Hepatocyte (in vitro differentiated cells): ENCODE results near the gene ASPSCR1. TPM values are rescaled to one million over a fixed set of nuclear protein-coding genes. Genes with fewer than 3 reads are reported as not detected.

Experiments used
- DNase-seq: peaks from one replicate; pipeline ENCODE4 v3.0.0-alpha.2; 2016; ENCODE audit warnings: low spot score
- H2AFZ ChIP-seq: fragments of 200-600 bp; sonication (generic); 2 replicates; pipeline ENCODE4 v1.6.0; 2016; ENCODE audit warnings: antibody characterized with exemption, mild to moderate bottlenecking
- H3K27ac ChIP-seq: fragments of 200-600 bp; sonication (generic); 2 replicates; pipeline ENCODE4 v1.5.1; 2016; ENCODE audit warnings: mild to moderate bottlenecking
- H3K27me3 ChIP-seq: fragments of 200-600 bp; sonication (generic); 2 replicates; pipeline ENCODE4 v1.6.1; 2016
- H3K36me3 ChIP-seq: fragments of 200-600 bp; sonication (generic); replicated peaks from 2 replicates; pipeline ENCODE4 v1.5.1; 2016; ENCODE audit warnings: low read depth; ENCODE audit not compliant: insufficient read depth
- H3K4me1 ChIP-seq: fragments of 200-600 bp; sonication (generic); 2 replicates; pipeline ENCODE4 v1.5.1; 2016; ENCODE audit warnings: mild to moderate bottlenecking, moderate library complexity; ENCODE audit not compliant: insufficient read depth
- H3K4me2 ChIP-seq: fragments of 200-600 bp; sonication (generic); 2 replicates; pipeline ENCODE4 v1.6.0; 2016
- H3K4me3 ChIP-seq: fragments of 200-600 bp; sonication (generic); 2 replicates; pipeline ENCODE4 v1.5.1; 2016; ENCODE audit warnings: mild to moderate bottlenecking
- H3K79me2 ChIP-seq: fragments of 200-600 bp; sonication (generic); 2 replicates; pipeline ENCODE4 v1.6.0; 2017; ENCODE audit warnings: mild to moderate bottlenecking
- H3K9me2 ChIP-seq: fragments of 200-600 bp; sonication (generic); replicated peaks from 2 replicates; pipeline ENCODE4 v1.6.0; 2017; ENCODE audit warnings: mild to moderate bottlenecking; ENCODE audit not compliant: insufficient read depth
- H3K9me3 ChIP-seq: fragments of 200-600 bp; sonication (generic); 2 replicates; pipeline ENCODE4 v1.5.1; 2016; ENCODE audit warnings: low read depth, mild to moderate bottlenecking
- H4K20me1 ChIP-seq: fragments of 200-600 bp; sonication (generic); 2 replicates; pipeline ENCODE4 v1.6.0; 2016; ENCODE audit warnings: mild to moderate bottlenecking; ENCODE audit not compliant: insufficient read depth, poor library complexity, severe bottlenecking
- EZH2 ChIP-seq: fragments of 200-600 bp; sonication (generic); IDR thresholded peaks from 2 replicates; pipeline ENCODE4 v1.6.1; 2016; ENCODE audit warnings: antibody characterized with exemption, mild to moderate bottlenecking, borderline replicate concordance
- EZH2phosphoT487 ChIP-seq: fragments of 200-600 bp; sonication (generic); IDR thresholded peaks from one replicate; pipeline ENCODE4 v1.6.1; 2018; ENCODE audit warnings: antibody characterized with exemption, mild to moderate bottlenecking, low read depth, moderate library complexity; ENCODE audit not compliant: unreplicated experiment, severe bottlenecking
- WGBS: methylation state at CpG from one replicate; pipeline ENCODE4 v1.1.6; 2016; ENCODE audit warnings: low lambda C conversion rate; ENCODE audit errors: missing lambda C conversion rate; 5-methylcytosine and 5-hydroxymethylcytosine counted together
- polyA plus RNA-seq: library from polyadenylated mRNA; unstranded; fragments of >200 nt; fragmentation: Nextera tagmentation; extraction: Ambion mirVana; gene quantifications from 2 replicates; pipeline ENCODE4 v1.2.1, GENCODE V29; 2016
- total RNA-seq: library from RNA; depleted of rRNA; stranded (reverse); fragments of >200 nt; gene quantifications from 2 replicates; pipeline ENCODE4 v1.2.3, GENCODE V29; 2014
- TF ChIP-seq, protein P1 (sequence below): fragments of 200-600 bp; sonication (generic); IDR thresholded peaks from 2 replicates; pipeline ENCODE4 v1.5.1; 2016; ENCODE audit warnings: antibody characterized with exemption, mild to moderate bottlenecking; ENCODE audit not compliant: poor library complexity

ASPSCR1 gene
- total and polyA plus RNA-seq, 2 experiments from 2014 or later, result 28.4 to 45.9 TPM

DNA sequence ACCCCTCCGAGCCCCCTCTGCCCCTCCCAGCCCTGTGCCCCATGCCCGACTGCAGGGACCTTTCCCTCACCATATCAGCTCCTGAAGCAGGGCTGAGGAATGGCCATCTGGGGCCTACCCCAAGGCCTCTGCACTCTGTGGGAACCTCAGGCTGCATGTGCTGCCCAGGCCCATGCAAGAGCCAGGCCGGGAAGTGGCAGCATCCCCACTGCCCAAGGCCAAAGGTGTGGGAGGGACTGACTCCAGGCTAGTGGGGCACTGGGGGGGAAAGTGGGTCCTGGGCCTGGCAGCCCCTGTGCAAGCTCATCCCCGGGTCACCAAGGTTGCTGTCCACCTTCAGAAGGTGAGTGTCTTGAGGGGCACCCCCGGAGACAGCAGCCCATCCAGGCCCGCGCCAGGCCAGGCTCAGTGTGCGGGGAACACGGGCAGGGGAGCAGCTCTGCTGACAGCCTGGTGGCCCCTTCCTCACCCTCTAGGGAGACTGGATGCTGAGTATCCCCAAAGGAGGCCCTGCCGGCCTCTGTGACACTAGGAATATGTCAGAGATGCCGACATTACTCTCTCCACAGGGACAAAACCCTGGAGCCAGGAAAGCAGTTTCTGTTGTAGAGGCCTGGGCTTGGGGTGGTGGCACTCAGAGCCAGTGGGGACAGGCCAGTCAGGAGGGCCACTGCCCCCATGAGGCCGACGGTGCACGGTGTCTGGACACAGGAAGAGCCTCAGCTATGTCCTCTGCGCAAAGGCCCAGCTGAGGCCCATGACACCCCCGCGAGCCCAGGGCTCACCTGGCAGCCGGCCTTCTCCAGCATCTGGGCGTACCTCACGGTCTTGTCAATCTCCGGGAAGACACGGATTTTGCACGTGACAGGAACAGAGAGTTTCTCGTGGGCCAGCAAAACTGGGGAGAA, 84.9 kb downstream of the ASPSCR1 start:
- peaks cover 12% of the 10 kb centered on the region for H3K4me1 ChIP-seq
- H3K9me3 ChIP-seq, result no peaks in the 10 kb centered on the region
- H2AFZ ChIP-seq, result no peak overlapping the region
- no peaks in the 10 kb centered on the region for H3K27me3 ChIP-seq
- TF ChIP-seq EZH2 (no peak), EZH2phosphoT487 (no peak)
- TF ChIP-seq, protein P1, sequence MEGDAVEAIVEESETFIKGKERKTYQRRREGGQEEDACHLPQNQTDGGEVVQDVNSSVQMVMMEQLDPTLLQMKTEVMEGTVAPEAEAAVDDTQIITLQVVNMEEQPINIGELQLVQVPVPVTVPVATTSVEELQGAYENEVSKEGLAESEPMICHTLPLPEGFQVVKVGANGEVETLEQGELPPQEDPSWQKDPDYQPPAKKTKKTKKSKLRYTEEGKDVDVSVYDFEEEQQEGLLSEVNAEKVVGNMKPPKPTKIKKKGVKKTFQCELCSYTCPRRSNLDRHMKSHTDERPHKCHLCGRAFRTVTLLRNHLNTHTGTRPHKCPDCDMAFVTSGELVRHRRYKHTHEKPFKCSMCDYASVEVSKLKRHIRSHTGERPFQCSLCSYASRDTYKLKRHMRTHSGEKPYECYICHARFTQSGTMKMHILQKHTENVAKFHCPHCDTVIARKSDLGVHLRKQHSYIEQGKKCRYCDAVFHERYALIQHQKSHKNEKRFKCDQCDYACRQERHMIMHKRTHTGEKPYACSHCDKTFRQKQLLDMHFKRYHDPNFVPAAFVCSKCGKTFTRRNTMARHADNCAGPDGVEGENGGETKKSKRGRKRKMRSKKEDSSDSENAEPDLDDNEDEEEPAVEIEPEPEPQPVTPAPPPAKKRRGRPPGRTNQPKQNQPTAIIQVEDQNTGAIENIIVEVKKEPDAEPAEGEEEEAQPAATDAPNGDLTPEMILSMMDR, result no peak
- H3K4me3 ChIP-seq, result no peak overlapping the region
- 94% methylated on average over 24 of the region's 24 CpGs for WGBS
- H3K27ac ChIP-seq, result no peak overlapping the region
- no peaks in the 10 kb centered on the region for H3K9me2 ChIP-seq
- H4K20me1 ChIP-seq, result no peaks in the 10 kb centered on the region
- no peaks in the 10 kb centered on the region for H3K36me3 ChIP-seq
- no peak for DNase-seq
- peaks cover 17% of the 10 kb centered on the region for H3K79me2 ChIP-seq
- no peak overlapping the region for H3K4me2 ChIP-seq

DNA sequence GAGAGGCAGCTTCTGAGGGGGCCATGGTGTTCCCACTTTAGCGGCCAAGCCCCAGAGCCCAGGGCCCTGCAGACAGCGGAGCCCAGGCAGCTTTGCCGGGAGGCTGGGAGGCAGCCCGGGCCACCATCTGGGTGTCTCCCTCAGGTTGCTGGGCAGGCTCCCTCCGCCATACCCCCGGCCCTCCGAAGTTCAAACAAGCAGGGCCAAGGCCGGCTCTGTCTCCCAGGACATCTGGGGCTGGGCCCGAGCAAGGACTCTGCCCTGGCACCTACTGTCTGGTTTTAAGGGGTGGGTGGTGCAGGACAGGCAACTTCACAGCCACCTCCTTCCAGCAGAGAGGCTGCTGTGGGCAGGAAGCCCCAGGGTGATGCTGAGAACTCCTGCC, 85.5 kb downstream of the ASPSCR1 start:
- peaks cover 17% of the 10 kb centered on the region for H3K79me2 ChIP-seq
- H3K9me3 ChIP-seq, result no peaks in the 10 kb centered on the region
- no peak overlapping the region for H3K4me2 ChIP-seq
- 95% methylated on average over 9 of the region's 9 CpGs for WGBS
- DNase-seq, result no peak
- H3K9me2 ChIP-seq, result no peaks in the 10 kb centered on the region
- no peak overlapping the region for H3K27ac ChIP-seq
- TF ChIP-seq, protein P1, result no peak
- TF ChIP-seq EZH2, result no peak
- TF ChIP-seq EZH2phosphoT487, result no peak
- H2AFZ ChIP-seq, result no peak overlapping the region
- H3K4me3 ChIP-seq, result no peak overlapping the region
- H3K4me1 ChIP-seq, result peaks cover 12% of the 10 kb centered on the region
- H4K20me1 ChIP-seq, result no peaks in the 10 kb centered on the region
- H3K27me3 ChIP-seq, result no peaks in the 10 kb centered on the region
- H3K36me3 ChIP-seq, result no peaks in the 10 kb centered on the region

DNA sequence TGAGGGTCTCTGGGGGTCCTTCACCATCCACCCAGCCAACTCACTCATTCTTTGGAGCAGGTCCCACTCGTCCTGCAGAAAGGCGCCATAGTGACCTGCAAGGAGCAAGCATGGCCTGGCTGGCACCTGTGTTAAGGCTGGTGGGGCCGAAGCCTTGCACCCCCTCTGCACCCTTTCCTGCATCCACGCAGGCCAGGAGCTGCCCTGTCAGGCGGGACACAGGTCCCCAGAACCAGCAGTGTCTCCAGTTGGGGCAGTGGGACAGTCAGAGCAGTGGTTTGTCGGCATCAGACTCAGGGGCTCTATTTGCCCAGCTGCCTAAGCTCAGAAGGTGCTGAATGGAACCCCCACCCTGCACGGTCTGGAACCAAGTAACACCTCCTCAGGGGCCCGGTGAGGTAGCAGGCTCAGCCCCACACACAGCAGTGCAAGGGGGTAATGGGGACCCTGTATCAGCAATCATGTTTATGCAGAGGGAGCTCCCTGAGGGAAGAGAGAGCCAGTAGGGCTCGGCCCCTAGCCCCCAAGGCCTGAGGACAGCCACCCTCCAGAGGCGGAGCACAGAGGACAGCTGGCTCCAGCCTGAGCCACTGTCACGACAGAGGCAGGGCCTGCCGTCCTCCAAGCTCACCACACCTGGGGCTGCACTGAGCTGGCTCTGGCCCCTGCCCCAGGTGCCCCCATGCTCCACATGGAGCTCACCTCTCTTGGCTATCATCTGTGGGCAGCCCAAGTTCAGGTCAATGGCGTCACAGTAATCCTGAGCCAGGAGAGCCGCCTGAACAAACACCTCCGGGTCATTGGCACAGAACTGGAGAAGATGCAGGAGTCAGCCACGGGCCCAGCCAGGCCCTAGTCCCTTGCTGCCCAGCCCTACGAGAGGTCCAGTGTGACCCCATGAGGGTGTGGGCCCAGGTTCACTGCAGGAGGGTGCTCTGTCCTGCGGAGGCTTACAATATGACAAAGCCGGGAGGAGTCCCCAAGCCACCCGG, 86.3 kb downstream of the ASPSCR1 start:
- no peaks in the 10 kb centered on the region for H3K36me3 ChIP-seq
- 90% methylated on average over 20 of the region's 20 CpGs for WGBS
- peaks cover 12% of the 10 kb centered on the region for H3K4me1 ChIP-seq

More for the DNA sequence above, 86.3 kb downstream of the ASPSCR1 start:
- Histone ChIP-seq H3K27ac (no peak overlapping the region), H3K4me3 (no peak overlapping the region), H2AFZ (no peak overlapping the region), H3K9me2 (no peaks in the 10 kb centered on the region), H3K27me3 (no peaks in the 10 kb centered on the region), H3K9me3 (no peaks in the 10 kb centered on the region), H3K79me2 (peaks cover 17% of the 10 kb centered on the region), H4K20me1 (no peaks in the 10 kb centered on the region), H3K4me2 (peak overlapping the region; percentile 97)
- no peak for DNase-seq
- TF ChIP-seq EZH2 (no peak), EZH2phosphoT487 (no peak)
- TF ChIP-seq, protein P1, result no peak
